ENCODE measurements around the gene HDDC2. TPM values are rescaled to one million over a fixed set of nuclear protein-coding genes. Genes with fewer than 3 reads are reported as not detected.

HDDC2 gene
- total and polyA plus RNA-seq, 2 experiments from 2014 or later: 69.5 to 131 TPM

- Histone ChIP-seq H3K4me3 (no peak overlapping the region), H3K27me3 (ENCODE audit: insufficient read depth) (no peaks in the 10 kb centered on the region), H3K4me1 (ENCODE audit: insufficient read depth) (no peaks in the 10 kb centered on the region), H3F3A (replicated peaks; ENCODE audit: low read depth) (no peaks in the 10 kb centered on the region), H3K27ac (ENCODE audit: low read depth) (no peak overlapping the region), H2AFZ (no peak overlapping the region), H3K4me2 (no peak overlapping the region), H3K9me2 (ENCODE audit: insufficient read depth) (no peaks in the 10 kb centered on the region), H3K79me2 (replicated peaks; ENCODE audit: insufficient read depth) (no peaks in the 10 kb centered on the region), H3K36me3 (ENCODE audit: insufficient read depth) (no peaks in the 10 kb centered on the region), H4K20me1 (replicated peaks; ENCODE audit: insufficient read depth) (no peaks in the 10 kb centered on the region)
- H3K36me3 Mint-ChIP-seq (ENCODE audit: low read depth): no peaks in the 10 kb centered on the region
- H3K9me3 Mint-ChIP-seq: no peaks in the 10 kb centered on the region
- DNase-seq (ENCODE audit: low spot score) (no peak), ATAC-seq (no peak)
- TF ChIP-seq EZH2phosphoT487 (IDR thresholded peaks at IDR 0.05; ENCODE audit: unreplicated experiment) (no peak), EZH2 (IDR thresholded peaks at IDR 0.05; ENCODE audit: low read depth, unreplicated experiment) (no peak), STAT1 (IDR thresholded peaks at IDR 0.05; ENCODE audit: unreplicated experiment) (no peak), NANOG (IDR thresholded peaks at IDR 0.05; ENCODE audit: borderline replicate concordance) (no peak), REST (IDR thresholded peaks at IDR 0.05; ENCODE audit: unreplicated experiment) (no peak), ZNF331 (CRISPR knock-in tag; IDR thresholded peaks at IDR 0.05; ENCODE audit: low read depth) (no peak), ZNF114 (CRISPR knock-in tag; IDR thresholded peaks at IDR 0.05) (no peak), ETS1 (IDR thresholded peaks at IDR 0.05) (no peak), CREB1 (CRISPR knock-in tag; IDR thresholded peaks at IDR 0.05; ENCODE audit: low read depth) (no peak), JUNB (IDR thresholded peaks at IDR 0.05; ENCODE audit: unreplicated experiment) (no peak), POLR2AphosphoS5 (IDR thresholded peaks at IDR 0.05; ENCODE audit: low read depth) (no peak)
- TF ChIP-seq, protein P1, sequence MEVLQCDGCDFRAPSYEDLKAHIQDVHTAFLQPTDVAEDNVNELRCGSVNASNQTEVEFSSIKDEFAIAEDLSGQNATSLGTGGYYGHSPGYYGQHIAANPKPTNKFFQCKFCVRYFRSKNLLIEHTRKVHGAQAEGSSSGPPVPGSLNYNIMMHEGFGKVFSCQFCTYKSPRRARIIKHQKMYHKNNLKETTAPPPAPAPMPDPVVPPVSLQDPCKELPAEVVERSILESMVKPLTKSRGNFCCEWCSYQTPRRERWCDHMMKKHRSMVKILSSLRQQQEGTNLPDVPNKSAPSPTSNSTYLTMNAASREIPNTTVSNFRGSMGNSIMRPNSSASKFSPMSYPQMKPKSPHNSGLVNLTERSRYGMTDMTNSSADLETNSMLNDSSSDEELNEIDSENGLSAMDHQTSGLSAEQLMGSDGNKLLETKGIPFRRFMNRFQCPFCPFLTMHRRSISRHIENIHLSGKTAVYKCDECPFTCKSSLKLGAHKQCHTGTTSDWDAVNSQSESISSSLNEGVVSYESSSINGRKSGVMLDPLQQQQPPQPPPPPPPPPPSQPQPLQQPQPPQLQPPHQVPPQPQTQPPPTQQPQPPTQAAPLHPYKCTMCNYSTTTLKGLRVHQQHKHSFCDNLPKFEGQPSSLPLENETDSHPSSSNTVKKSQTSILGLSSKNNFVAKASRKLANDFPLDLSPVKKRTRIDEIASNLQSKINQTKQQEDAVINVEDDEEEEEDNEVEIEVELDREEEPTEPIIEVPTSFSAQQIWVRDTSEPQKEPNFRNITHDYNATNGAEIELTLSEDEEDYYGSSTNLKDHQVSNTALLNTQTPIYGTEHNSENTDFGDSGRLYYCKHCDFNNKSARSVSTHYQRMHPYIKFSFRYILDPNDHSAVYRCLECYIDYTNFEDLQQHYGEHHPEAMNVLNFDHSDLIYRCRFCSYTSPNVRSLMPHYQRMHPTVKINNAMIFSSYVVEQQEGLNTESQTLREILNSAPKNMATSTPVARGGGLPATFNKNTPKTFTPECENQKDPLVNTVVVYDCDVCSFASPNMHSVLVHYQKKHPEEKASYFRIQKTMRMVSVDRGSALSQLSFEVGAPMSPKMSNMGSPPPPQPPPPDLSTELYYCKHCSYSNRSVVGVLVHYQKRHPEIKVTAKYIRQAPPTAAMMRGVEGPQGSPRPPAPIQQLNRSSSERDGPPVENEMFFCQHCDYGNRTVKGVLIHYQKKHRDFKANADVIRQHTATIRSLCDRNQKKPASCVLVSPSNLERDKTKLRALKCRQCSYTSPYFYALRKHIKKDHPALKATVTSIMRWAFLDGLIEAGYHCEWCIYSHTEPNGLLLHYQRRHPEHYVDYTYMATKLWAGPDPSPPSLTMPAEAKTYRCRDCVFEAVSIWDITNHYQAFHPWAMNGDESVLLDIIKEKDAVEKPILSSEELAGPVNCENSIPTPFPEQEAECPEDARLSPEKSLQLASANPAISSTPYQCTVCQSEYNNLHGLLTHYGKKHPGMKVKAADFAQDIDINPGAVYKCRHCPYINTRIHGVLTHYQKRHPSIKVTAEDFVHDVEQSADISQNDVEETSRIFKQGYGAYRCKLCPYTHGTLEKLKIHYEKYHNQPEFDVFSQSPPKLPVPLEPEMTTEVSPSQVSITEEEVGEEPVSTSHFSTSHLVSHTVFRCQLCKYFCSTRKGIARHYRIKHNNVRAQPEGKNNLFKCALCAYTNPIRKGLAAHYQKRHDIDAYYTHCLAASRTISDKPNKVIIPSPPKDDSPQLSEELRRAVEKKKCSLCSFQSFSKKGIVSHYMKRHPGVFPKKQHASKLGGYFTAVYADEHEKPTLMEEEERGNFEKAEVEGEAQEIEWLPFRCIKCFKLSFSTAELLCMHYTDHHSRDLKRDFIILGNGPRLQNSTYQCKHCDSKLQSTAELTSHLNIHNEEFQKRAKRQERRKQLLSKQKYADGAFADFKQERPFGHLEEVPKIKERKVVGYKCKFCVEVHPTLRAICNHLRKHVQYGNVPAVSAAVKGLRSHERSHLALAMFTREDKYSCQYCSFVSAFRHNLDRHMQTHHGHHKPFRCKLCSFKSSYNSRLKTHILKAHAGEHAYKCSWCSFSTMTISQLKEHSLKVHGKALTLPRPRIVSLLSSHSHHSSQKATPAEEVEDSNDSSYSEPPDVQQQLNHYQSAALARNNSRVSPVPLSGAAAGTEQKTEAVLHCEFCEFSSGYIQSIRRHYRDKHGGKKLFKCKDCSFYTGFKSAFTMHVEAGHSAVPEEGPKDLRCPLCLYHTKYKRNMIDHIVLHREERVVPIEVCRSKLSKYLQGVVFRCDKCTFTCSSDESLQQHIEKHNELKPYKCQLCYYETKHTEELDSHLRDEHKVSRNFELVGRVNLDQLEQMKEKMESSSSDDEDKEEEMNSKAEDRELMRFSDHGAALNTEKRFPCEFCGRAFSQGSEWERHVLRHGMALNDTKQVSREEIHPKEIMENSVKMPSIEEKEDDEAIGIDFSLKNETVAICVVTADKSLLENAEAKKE (CRISPR knock-in tag; IDR thresholded peaks at IDR 0.05): no peak
- TF ChIP-seq, protein P2, sequence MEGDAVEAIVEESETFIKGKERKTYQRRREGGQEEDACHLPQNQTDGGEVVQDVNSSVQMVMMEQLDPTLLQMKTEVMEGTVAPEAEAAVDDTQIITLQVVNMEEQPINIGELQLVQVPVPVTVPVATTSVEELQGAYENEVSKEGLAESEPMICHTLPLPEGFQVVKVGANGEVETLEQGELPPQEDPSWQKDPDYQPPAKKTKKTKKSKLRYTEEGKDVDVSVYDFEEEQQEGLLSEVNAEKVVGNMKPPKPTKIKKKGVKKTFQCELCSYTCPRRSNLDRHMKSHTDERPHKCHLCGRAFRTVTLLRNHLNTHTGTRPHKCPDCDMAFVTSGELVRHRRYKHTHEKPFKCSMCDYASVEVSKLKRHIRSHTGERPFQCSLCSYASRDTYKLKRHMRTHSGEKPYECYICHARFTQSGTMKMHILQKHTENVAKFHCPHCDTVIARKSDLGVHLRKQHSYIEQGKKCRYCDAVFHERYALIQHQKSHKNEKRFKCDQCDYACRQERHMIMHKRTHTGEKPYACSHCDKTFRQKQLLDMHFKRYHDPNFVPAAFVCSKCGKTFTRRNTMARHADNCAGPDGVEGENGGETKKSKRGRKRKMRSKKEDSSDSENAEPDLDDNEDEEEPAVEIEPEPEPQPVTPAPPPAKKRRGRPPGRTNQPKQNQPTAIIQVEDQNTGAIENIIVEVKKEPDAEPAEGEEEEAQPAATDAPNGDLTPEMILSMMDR (conservative IDR thresholded peaks at IDR 0.05; ENCODE audit: low read depth in 2 of 2): no peak
- no peaks in the 10 kb centered on the region for H3K4me1 Mint-ChIP-seq
- no peak overlapping the region for H3K27ac Mint-ChIP-seq
- H3K27me3 Mint-ChIP-seq (ENCODE audit: insufficient read depth, low read depth, poor library complexity): no peaks in the 10 kb centered on the region
- H3K4me3 Mint-ChIP-seq: no peak overlapping the region
Observed at GRCh38 chr6:125340175-125340835, 38.5 kb upstream of the HDDC2 start.
